HG02870 (cell line): Measurements from ENCODE around the gene ARMH3.
A peak's percentile ranks its signal among the peaks of the same experiment; 100 is the strongest.
"Not testable (repeated sequence)": the region's sequence is repeated elsewhere in the genome, so short reads cannot be mapped to it uniquely, and the experiment has no call there.

Experiments
- ATAC-seq: cut with Tn5 transposase; IDR thresholded peaks from one replicate; pipeline ENCODE4 v1.9.1; 2021; ENCODE audit warnings: mild to moderate bottlenecking, moderate library complexity; ENCODE audit not compliant: unreplicated experiment

The ARMH3 gene

GRCh38 chr10:102046095-102046494, 9.9 kb downstream of the ARMH3 start:
- ATAC-seq: no peak

GRCh38 chr10:102045292-102045691, 10.7 kb downstream of the ARMH3 start:
- ATAC-seq: no peak

GRCh38 chr10:102040305-102041050, 15.5 kb downstream of the ARMH3 start:
- ATAC-seq: no peak

- no peak for ATAC-seq
Measured at GRCh38 chr10:102038410-102038809, 17.6 kb downstream of the ARMH3 start.

- ATAC-seq: not testable (repeated sequence)
Measured at GRCh38 chr10:102035807-102036206, 20.2 kb downstream of the ARMH3 start.

GRCh38 chr10:102033787-102034186, 22.2 kb downstream of the ARMH3 start:
- ATAC-seq: no peak

- ATAC-seq: no peak
Measured at GRCh38 chr10:102027261-102027660, 28.7 kb downstream of the ARMH3 start.

GRCh38 chr10:102024799-102025198, 31.2 kb downstream of the ARMH3 start:
- no peak for ATAC-seq

- no peak for ATAC-seq
Measured at GRCh38 chr10:102020938-102021337, 35.0 kb downstream of the ARMH3 start.

GRCh38 chr10:102017295-102017694, 38.7 kb downstream of the ARMH3 start:
- no peak for ATAC-seq

GRCh38 chr10:102016416-102016815, 39.6 kb downstream of the ARMH3 start:
- no peak for ATAC-seq

GRCh38 chr10:102010961-102011360, 45.0 kb downstream of the ARMH3 start:
- no peak for ATAC-seq

- ATAC-seq: peak; percentile 48
Measured at GRCh38 chr10:102009801-102010425, 46.1 kb downstream of the ARMH3 start.

GRCh38 chr10:102007796-102008195, 48.2 kb downstream of the ARMH3 start:
- no peak for ATAC-seq

GRCh38 chr10:102007031-102007430, 48.9 kb downstream of the ARMH3 start:
- ATAC-seq: not testable (repeated sequence)

GRCh38 chr10:102004376-102004775, 51.6 kb downstream of the ARMH3 start:
- ATAC-seq: no peak

- no peak for ATAC-seq
Measured at GRCh38 chr10:102003541-102003940, 52.4 kb downstream of the ARMH3 start.

GRCh38 chr10:102001435-102002068, 54.4 kb downstream of the ARMH3 start:
- peak; percentile 80 for ATAC-seq

- ATAC-seq: no peak
Measured at GRCh38 chr10:101997803-101998202, 58.2 kb downstream of the ARMH3 start.

- ATAC-seq: no peak
Measured at GRCh38 chr10:101995451-101996063, 60.4 kb downstream of the ARMH3 start.

- no peak for ATAC-seq
Measured at GRCh38 chr10:101993651-101994200, 62.2 kb downstream of the ARMH3 start.
